Dermis blood vessel endothelial cell (primary cell): ENCODE data around the gene PERP. TPM values are rescaled to one million over a fixed set of nuclear protein-coding genes. Genes with fewer than 3 reads are reported as not detected.
"Not testable (repeated sequence)": the region's sequence is repeated elsewhere in the genome, so short reads cannot be mapped to it uniquely, and the experiment has no call there.

Source experiments
- DNase-seq: peaks from one replicate; pipeline ENCODE4 v3.0.0; 2010
- total RNA-seq: library from RNA; depleted of rRNA; stranded (reverse); fragments of >200 nt; gene quantifications from 2 replicates; pipeline ENCODE4 v1.2.3, GENCODE V29; 2014

PERP gene
- total RNA-seq, 1 donor from 2014 or later, result 18.5 TPM

DNA sequence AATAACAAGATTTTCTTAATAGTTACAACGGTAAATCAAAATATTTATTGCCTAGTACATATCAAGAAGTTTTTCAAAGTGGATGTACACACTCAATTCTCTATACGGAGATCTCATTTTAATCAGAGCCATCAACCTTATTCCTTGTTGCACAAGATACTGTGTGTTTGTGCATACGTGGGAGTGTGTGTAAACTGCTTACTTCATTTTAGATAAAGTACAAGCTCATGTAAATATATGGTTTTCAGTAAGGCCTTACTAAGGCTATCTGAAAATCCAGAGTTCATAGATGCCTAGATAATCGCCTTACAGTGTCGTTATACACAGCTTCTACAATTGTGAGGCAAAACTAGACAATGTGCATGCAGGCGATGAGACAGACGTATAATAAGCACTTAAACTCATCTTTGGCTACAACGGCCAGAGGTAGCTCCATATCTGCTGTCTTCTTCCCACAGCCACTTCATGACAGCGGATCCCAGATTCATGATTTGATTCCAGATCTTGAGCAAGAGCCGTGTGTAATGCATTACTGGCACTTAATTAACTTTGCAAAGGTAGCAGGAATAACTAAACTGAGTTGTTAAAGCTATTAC, 2.5 kb downstream of the PERP start:
- no peak for DNase-seq

- no peak for DNase-seq
Measured at GRCh38 chr6:138103871-138104270, 3.3 kb downstream of the PERP start.

- DNase-seq, result no peak
Measured at GRCh38 chr6:138101946-138102731, 5.1 kb downstream of the PERP start.

GRCh38 chr6:138099832-138100231, 7.4 kb downstream of the PERP start:
- DNase-seq, result no peak

GRCh38 chr6:138098306-138098705, 8.9 kb downstream of the PERP start:
- DNase-seq, result no peak

DNA sequence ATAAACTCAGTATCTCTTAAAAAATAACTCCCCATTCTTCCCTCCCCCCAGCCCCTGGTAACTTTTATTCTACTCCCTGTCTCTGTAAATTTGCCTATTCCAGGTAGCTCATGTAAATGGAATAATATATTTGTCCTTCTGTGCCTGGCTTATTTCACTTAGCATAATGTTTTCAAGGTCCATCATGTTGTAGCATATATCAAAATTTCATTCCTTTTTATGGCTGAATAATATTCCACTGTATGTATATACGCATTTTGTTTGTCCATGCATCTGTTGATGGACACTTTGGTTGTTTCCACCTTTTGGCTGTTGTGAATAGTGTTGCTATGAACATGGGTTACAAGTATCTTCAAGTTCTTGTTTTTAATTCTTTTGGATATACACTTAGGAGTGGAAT, 13.0 kb downstream of the PERP start:
- DNase-seq, result no peak

DNA sequence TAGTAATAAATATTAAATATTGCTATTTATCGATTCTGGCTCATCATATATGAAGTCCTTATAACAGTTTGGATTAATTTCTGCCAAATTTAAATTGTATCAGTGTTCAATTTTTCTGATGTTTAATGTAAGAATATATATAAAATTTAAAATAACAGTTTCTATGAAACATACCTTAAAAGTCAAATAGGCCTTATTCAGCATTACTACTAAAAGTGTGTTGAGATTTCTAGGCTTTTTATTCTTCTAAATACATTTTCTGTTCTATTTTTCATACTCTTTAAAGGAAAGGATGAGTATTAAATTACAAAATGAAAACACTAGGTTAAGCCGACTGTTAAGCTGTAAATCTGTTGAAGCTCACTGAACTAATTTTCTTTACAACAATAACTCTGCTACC, 13.6 kb downstream of the PERP start:
- DNase-seq, result no peak

DNA sequence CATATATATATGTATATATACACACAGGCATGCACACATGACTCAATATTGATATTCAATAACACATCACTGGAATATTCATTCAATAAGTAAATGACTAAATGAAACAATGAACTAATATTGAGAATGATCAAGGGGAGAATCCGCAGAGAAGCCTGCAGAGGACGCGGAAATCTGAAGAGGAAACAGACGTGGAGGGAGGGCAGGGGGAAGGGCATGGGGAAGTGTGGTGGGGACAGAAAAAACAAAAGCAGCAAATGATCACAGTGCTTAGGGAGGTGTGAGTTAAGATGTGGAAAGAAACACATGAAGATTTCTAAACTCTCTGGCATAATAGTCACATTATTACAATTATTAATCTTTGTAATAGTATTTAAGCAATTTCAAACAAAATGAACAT, 14.5 kb downstream of the PERP start:
- DNase-seq, result no peak

GRCh38 chr6:138089325-138089724, 17.9 kb downstream of the PERP start:
- peak; percentile 14 for DNase-seq

DNA sequence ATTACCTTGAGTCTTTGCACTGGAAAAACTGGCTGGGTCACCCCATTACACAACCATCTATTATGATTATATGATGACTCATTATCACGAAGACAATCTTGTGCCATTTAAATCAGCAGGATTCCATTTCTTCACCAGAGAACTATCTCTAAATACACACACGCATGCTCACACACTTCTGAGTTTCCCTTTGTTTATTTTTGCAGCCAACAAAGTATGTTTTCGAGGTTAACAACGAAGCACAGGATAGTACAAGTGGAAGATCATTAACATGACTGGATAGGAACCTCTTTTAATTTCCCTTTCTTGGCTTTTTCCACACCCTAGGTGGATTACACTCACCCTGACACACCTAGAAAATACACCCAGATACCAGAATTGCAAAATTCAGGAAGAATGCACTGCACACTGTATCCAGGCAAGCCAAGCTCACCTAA, 18.9 kb downstream of the PERP start:
- peak; percentile 52 for DNase-seq

DNA sequence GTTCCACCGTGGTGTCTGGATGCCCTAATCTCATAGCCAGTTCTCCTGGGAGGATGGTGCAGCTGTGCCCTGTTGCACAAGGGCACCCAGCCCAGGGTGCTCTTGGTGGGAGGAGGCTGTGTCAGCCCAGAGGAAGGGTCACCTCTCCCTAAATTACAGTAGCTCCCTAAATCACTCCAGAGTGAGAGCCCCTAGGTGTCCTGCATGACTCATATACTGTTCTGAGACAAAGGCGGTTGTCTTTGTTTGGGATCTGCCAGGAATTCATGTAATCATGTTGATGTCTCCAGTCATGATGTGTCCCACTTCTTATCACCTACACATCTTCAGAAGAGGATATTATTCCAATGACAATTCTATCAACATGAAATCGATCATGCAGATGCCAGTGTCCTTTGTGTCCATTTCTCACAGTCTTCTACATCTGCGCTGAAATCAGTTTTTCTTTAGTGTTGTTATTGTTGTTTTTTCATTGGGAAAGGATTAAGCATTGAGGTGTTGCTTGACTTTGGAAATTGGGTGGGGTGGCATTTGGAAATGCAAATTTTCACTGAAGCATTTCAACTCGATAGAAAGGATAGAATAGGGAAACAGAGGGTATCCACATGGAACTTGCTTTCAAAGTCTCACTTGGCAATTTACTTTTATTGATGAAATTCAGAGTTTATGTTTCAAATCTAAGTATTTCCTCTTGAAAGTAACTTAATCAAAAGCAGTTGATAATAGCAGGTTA, 19.5 kb downstream of the PERP start:
- DNase-seq, result no peak

- DNase-seq, result no peak
Measured at GRCh38 chr6:138086573-138087196, 20.5 kb downstream of the PERP start.

GRCh38 chr6:138085839-138086222, 21.4 kb downstream of the PERP start:
- DNase-seq, result no peak

GRCh38 chr6:138084904-138085838, 22.0 kb downstream of the PERP start:
- no peak for DNase-seq

DNA sequence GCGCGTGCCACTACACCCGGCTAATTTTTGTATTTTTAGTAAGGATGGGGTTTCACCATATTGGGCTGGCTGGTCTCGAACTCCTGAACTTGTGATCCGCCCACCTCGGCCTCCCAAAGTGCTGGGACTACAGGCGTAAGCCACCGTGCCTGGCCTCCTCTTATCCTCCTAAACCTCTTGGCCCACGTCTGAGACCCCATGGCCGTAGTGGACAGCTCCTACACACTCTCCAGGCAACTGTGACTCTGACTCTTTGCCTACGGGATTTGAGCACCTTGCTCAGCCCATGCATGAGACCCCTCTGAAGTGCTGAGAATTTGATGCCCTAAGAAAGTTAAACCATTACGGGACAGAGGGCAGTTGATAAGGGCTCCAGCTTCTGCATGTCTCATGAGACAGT, 25.0 kb downstream of the PERP start:
- no peak for DNase-seq

DNA sequence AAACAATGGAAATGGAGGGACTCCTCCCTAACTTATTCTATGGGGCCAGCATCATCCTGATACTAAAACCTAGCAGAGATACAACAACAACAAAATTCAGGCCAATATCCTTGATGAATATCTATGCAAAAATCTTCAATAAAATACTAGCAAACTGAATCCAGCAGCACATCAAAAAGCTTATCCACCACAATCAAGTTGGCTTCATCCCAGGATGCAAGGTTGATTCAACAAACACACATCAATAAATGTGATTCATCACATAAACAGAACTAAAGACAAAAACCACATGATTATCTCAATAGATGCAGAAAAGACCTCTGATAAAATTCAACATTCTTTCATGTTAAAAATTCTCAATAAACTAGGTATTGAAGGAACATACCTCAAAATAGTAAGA, 27.7 kb downstream of the PERP start:
- not testable (repeated sequence) for DNase-seq

GRCh38 chr6:138078491-138078890, 28.7 kb downstream of the PERP start:
- no peak for DNase-seq

DNA sequence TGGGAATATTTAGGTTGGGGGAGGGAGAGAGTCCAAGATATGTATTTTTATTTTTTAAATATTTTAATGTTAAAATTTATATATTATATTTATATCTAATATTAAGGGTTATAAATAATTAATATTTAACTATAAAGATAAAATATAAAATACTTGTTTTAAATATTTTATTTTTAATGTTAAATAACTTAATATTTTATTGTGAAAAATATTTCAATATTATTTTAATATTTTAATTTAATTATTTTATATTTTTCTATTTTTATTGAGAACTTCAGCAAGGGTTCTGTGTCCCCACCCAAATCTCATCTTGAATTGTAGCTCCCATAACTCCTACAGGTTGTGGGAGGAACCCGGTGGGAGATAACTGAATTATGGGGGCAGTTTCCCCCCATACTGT, 34.0 kb downstream of the PERP start:
- no peak for DNase-seq

GRCh38 chr6:138063726-138064125, 43.5 kb downstream of the PERP start:
- DNase-seq, result no peak

GRCh38 chr6:138054982-138055381, 52.2 kb downstream of the PERP start:
- DNase-seq, result no peak

- no peak for DNase-seq
Measured at GRCh38 chr6:138052783-138053182, 54.4 kb downstream of the PERP start.

- DNase-seq, result no peak
Measured at GRCh38 chr6:138044972-138045371, 62.2 kb downstream of the PERP start.
